ENCODE data around the gene PSMA7. TPM values are rescaled to one million over a fixed set of nuclear protein-coding genes. Genes with fewer than 3 reads are reported as not detected.

The PSMA7 gene
- total RNA-seq, 1 donor = 295 TPM

DNA sequence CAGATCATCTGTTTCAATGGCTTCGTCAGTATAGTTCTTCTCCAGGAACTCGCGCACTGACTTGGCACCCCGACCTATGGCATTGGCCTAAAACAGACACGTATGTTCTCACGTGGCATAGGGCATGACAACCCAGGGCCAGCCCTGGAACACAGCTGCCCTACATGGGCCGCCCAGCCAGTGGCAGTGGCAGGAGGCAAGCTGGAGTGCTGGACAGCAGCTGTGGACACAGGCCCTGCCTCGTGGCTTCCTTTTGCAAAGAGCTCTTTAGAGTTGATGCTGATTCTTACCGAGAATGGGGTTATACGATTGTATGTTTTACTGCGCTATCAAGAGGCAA is 5.0 kb downstream of the PSMA7 start:
- H3K4me3 ChIP-seq (ENCODE audit: low read depth, low read length) = no peak overlapping the region
- DNase-seq (ENCODE audit: low read depth) = no peak
- TF ChIP-seq, protein P1, sequence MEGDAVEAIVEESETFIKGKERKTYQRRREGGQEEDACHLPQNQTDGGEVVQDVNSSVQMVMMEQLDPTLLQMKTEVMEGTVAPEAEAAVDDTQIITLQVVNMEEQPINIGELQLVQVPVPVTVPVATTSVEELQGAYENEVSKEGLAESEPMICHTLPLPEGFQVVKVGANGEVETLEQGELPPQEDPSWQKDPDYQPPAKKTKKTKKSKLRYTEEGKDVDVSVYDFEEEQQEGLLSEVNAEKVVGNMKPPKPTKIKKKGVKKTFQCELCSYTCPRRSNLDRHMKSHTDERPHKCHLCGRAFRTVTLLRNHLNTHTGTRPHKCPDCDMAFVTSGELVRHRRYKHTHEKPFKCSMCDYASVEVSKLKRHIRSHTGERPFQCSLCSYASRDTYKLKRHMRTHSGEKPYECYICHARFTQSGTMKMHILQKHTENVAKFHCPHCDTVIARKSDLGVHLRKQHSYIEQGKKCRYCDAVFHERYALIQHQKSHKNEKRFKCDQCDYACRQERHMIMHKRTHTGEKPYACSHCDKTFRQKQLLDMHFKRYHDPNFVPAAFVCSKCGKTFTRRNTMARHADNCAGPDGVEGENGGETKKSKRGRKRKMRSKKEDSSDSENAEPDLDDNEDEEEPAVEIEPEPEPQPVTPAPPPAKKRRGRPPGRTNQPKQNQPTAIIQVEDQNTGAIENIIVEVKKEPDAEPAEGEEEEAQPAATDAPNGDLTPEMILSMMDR (IDR thresholded peaks at IDR 0.05; ENCODE audit: insufficient read depth, low read depth, low read length) = no peak

DNA sequence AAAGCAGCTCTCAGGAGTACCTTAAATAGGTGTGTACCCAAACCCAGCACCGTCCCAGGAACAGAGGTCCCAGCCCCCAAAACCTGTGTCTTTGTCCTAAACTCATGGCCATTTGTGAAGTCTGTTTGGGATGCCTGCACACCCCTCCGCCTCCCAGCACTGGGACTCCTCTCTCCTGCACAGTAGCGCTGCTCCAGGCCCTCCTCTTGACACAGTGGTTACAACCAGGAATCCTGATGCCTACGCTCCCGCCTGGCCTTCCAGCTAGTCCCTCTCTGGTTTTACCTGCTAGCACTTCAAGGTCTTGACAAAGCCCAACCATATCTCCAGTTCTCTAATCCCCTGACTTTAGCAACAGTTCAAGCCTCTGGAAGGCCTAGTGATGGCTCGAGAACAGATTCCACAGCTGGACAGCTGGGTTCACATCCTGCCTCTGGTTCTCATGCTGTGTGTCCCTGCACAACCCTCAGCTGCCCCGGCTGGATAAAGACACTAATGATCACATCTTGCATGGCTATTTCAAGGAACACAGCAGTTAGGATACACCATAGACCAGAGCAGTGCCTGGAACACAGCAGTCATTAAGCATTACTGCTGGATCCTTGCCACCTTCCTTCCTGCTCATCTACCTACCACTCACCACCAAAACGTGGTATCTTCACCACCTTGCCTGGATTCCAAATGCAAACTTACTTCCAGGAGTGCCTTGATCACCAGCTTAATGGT is 5.6 kb downstream of the PSMA7 start:
- no peak for DNase-seq (ENCODE audit: low read depth)
- H3K4me3 ChIP-seq (ENCODE audit: low read depth, low read length) = no peak overlapping the region
- TF ChIP-seq, protein P1 (IDR thresholded peaks at IDR 0.05; ENCODE audit: insufficient read depth, low read depth, low read length) = no peak

DNA sequence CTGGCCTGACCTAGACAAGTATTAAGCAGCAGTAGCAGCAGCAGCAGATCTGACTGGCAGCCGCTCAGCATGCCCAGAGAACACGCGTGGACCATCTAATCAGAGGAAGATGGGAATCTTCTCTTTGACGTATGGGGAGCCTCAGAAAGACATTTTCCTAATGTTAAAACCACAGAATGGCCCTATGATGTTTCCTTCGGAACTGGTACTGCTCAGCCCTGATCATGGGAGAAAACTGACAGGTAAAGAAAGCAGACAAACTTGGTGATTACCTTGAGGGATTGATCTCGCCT is 6.2 kb downstream of the PSMA7 start:
- no peak for DNase-seq (ENCODE audit: low read depth)
- TF ChIP-seq, protein P1 (IDR thresholded peaks at IDR 0.05; ENCODE audit: insufficient read depth, low read depth, low read length) = no peak
- no peak overlapping the region for H3K4me3 ChIP-seq (ENCODE audit: low read depth, low read length)

DNA sequence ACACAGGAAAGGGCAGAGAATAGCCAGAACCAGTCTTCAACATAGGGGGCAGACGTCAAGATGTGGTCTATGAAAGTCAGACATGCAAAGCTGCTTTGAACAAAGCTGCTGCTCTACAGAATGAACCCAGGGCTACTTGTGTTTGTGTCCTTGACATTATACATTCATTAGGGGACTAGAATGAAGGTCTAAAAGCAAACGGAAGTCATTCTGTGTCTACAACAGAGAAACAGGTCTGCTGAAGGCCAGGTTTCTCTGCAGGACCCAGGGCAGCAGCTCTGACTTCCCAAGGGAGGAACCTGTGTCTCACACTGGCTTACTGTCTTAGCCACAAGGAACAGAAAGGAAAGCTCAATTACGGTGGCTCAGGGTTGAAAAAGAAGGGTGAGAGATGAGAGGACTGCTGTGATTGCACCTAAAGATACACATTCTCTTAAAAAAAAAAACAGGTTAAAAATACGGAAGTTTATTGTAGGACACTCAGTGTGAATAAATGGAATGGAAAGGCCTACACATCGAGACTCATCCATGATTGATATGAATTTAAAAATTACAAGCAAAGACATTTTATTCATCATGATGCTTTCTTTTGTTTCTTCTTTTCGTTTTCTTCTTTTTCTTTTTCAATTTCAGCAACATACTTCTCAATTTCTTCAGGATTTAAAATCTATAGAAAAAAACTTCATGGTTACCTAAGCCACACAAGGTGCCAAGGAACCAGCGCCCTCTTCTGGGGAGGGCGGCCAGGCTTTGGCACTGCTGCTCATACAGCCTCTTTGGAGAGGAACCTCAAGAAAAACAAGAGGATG is 6.7 kb downstream of the PSMA7 start:
- DNase-seq (ENCODE audit: low read depth) = peak; percentile 75
- no peak overlapping the region for H3K4me3 ChIP-seq (ENCODE audit: low read depth, low read length)
- TF ChIP-seq, protein P1 (IDR thresholded peaks at IDR 0.05; ENCODE audit: insufficient read depth, low read depth, low read length) = peak; percentile 89

DNA sequence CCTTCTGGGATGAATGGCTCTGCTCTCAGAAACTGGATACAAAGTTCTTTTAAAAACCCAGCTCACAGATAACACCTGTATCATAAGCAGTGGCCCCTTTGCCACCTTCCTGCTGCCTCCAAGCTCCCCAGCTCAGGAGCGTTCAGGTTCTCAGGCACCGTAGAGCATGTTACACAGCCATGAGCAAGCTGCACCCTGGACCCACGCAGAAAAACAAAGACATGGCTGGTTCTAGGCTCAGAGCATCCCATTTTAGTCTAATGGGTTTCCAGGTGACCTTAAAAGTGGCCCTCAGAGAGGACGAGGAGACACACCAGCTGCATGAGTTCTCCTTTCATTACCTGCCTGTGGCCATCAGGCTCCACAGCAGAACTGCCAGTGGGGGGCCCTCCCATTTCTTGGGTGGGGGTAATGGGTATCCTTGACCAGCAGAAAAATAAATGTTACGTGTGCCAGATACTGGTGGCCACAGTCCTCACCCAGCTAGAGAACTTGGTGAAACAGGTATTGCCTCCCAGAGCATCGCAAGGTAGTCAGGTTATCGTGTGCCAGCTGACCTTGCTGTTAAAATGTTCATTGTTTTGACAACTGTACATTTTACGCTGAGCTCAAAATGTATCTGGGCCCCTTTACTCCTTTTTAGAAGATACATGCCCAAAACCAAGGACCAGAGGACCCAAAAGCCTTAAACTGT is 7.5 kb downstream of the PSMA7 start:
- no peak overlapping the region for H3K4me3 ChIP-seq (ENCODE audit: low read depth, low read length)
- TF ChIP-seq, protein P1 (IDR thresholded peaks at IDR 0.05; ENCODE audit: insufficient read depth, low read depth, low read length) = no peak
- DNase-seq (ENCODE audit: low read depth) = no peak

DNA sequence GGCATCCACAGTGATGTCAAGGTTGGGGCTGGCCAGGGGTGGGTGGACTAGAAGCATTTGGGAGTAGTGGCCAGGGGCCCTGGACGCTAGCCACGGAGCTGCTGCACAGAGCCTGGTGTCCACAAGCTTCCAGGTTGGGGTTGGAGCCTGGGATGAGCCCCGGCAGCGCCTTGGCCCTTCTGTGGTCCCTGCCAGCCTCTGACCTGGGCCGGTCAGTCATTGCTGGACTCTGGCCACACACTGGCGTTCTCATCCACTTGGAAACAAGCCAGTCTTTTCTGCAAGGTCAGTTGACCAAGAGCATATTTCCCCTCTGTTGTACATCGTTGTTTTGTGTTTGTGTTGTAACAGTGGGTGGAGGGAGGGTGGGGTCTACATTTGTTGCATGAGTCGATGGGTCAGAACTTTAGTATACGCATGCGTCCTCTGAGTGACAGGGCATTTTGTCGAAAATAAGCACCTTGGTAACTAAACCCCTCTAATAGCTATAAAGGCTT is 8.4 kb downstream of the PSMA7 start:
- H3K4me3 ChIP-seq (ENCODE audit: low read depth, low read length) = no peak overlapping the region
- DNase-seq (ENCODE audit: low read depth) = peak; percentile 62
- TF ChIP-seq, protein P1 (IDR thresholded peaks at IDR 0.05; ENCODE audit: insufficient read depth, low read depth, low read length) = no peak
